Measurements from ENCODE around the gene PCBP3.

Gene PCBP3

GRCh38 chr21:45736690-45737484 is 93.4 kb downstream of the PCBP3 start:
- DNase-seq (ENCODE audit: low read depth in 2 of 2) = no peak

GRCh38 chr21:45737485-45738166 is 94.1 kb downstream of the PCBP3 start:
- TF ChIP-seq CTCF (IDR thresholded peaks at IDR 0.05; ENCODE audit: low read depth, low read length) = no peak
- H3K4me3 ChIP-seq (replicated peaks in 1 of 2; ENCODE audit: low read depth in 2 of 2, low read length in 2 of 2) = no peak overlapping the region
- DNase-seq (ENCODE audit: low read depth in 2 of 2) = no peak

More at GRCh38 chr21:45736690-45737484, 93.4 kb downstream of the PCBP3 start:
- TF ChIP-seq CTCF (IDR thresholded peaks at IDR 0.05; ENCODE audit: low read depth, low read length) = no peak
- H3K4me3 ChIP-seq (replicated peaks in 1 of 2; ENCODE audit: low read depth in 2 of 2, low read length in 2 of 2) = no peak overlapping the region

- no peak for DNase-seq (ENCODE audit: low read depth in 2 of 2)
- no peak for TF ChIP-seq CTCF (IDR thresholded peaks at IDR 0.05; ENCODE audit: low read depth, low read length)
- H3K4me3 ChIP-seq (replicated peaks in 1 of 2; ENCODE audit: low read depth in 2 of 2, low read length in 2 of 2) = no peak overlapping the region
Observed at GRCh38 chr21:45739218-45740087, 95.9 kb downstream of the PCBP3 start.

- no peak overlapping the region for H3K4me3 ChIP-seq (replicated peaks in 1 of 2; ENCODE audit: low read depth in 2 of 2, low read length in 2 of 2)
- no peak for DNase-seq (ENCODE audit: low read depth in 2 of 2)
- no peak for TF ChIP-seq CTCF (IDR thresholded peaks at IDR 0.05; ENCODE audit: low read depth, low read length)
Observed at GRCh38 chr21:45740088-45740440, 96.5 kb downstream of the PCBP3 start.

GRCh38 chr21:45740491-45741357 is 97.2 kb downstream of the PCBP3 start:
- no peak overlapping the region for H3K4me3 ChIP-seq (replicated peaks in 1 of 2; ENCODE audit: low read depth in 2 of 2, low read length in 2 of 2)
- no peak for DNase-seq (ENCODE audit: low read depth in 2 of 2)
- TF ChIP-seq CTCF (IDR thresholded peaks at IDR 0.05; ENCODE audit: low read depth, low read length) = no peak

- H3K4me3 ChIP-seq (replicated peaks in 1 of 2; ENCODE audit: low read depth in 2 of 2, low read length in 2 of 2) = no peak overlapping the region
- TF ChIP-seq CTCF (IDR thresholded peaks at IDR 0.05; ENCODE audit: low read depth, low read length) = no peak
Observed at GRCh38 chr21:45741691-45742090, 98.2 kb downstream of the PCBP3 start.

More at GRCh38 chr21:45741691-45742090, 98.2 kb downstream of the PCBP3 start:
- DNase-seq (ENCODE audit: low read depth in 2 of 2) = no peak

Data from cardiac fibroblast (primary cell).